ENCODE results near the gene PHACTR2.

- TF ChIP-seq, protein P1, sequence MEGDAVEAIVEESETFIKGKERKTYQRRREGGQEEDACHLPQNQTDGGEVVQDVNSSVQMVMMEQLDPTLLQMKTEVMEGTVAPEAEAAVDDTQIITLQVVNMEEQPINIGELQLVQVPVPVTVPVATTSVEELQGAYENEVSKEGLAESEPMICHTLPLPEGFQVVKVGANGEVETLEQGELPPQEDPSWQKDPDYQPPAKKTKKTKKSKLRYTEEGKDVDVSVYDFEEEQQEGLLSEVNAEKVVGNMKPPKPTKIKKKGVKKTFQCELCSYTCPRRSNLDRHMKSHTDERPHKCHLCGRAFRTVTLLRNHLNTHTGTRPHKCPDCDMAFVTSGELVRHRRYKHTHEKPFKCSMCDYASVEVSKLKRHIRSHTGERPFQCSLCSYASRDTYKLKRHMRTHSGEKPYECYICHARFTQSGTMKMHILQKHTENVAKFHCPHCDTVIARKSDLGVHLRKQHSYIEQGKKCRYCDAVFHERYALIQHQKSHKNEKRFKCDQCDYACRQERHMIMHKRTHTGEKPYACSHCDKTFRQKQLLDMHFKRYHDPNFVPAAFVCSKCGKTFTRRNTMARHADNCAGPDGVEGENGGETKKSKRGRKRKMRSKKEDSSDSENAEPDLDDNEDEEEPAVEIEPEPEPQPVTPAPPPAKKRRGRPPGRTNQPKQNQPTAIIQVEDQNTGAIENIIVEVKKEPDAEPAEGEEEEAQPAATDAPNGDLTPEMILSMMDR (IDR thresholded peaks at IDR 0.05), result no peak
- no peak for TF ChIP-seq POLR2A (IDR thresholded peaks at IDR 0.05)
These were observed 1.3 kb downstream of the PHACTR2 start for GRCh38 chr6:143679041-143679440.

All from thyroid gland (tissue), 4 donors.